Embryonic facial prominence (tissue), 1 donor: ENCODE results near the gene POLA1.

ENCODE experiments used
- DNase-seq: peaks from one replicate; pipeline ENCODE4 v3.0.0-alpha.2; 2016; ENCODE audit errors: extremely low spot score

The POLA1 gene

DNA sequence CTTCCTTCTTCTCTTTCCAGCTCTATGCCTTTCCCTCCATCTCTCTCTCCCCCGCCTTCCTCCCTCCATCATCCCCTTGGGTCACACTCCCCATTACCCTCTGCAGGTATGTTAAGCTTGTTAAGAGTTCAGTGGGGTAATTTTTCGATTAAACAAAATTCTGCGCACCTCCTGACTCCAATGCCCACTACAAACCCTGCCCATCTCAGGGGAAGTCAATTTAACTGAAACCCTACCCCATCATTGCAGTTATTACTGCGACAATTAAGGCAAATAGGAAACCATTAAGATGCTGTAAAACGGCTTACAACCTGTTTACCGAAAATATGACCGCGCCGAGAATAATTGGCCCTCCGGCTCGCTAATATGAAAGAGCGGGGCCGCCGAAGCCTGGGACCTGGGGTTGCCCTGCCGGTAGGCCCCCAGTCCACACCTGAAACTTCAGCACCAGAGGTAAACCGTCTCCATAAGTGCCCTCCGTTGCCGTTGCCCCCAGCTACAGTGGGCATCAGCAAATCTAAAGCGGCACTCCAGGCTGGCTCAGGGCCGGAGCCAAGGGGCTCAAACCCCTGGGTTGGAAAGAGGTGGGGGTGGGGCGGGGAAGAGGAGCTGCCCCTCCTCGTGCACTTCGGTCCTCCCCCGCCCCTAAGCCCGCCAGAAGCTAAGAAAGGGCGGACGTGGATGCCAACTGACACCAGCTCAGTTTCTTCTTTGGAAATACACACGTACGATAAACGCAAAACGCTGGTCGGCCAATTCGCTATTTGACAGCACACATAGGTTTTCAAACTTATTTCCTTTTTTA is 317.3 kb downstream of the POLA1 start:
- no peak for DNase-seq

DNA sequence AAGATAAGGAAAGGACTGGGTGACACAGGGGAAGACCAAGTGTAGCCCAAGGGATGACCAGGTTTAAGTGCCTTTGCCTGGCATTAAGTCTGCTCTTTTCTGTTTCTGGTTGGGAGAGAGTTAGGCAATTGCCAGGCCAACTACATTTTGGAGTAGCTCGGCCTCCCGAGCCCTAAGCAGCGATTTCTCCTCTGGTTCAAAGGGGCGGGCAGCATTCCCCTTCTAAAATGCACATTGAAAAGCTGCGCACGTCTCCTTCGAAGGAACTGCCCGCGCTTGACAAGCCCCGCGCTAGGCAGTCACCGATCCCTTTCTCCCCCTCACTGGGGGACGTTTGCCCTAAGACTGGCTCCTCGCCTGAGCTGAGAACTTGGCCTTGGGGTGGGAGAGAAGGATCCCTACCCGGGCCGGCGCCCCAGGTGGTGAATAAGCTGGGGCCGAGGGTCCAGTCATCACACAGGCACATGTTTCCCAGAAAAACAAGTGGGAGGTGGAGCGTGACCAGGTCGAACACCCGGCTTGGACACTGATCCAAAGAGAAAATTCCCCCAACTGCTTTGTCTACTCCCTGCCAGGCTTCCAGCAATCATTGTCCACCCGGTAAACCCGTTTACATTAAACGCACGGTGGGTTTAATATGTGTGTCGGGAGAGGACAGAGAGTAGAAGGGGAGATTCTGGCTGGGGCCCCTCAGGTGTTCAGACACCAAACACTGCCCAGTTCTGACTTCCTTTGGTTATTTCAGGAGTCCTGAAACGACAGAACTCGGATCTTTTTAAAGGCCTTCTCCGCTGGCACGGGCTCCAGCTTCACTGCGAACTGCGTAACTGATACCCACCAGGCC is 318.1 kb downstream of the POLA1 start:
- DNase-seq, result no peak

DNA sequence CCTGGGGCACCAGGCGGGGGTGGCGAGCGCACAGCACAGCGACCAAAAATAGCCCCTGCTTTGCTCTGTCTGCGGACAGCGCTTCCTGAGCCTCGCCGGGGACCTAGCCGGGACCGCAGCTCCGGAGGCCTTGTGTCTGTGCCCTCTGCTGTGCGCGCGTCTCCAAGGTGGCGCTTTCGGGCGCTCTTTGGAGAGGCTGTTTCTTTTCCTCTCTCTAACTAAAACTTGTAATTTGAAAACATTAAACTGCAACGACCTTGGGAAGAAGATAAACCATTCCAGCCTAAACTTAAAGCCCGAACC is 318.7 kb downstream of the POLA1 start:
- DNase-seq, result no peak

DNA sequence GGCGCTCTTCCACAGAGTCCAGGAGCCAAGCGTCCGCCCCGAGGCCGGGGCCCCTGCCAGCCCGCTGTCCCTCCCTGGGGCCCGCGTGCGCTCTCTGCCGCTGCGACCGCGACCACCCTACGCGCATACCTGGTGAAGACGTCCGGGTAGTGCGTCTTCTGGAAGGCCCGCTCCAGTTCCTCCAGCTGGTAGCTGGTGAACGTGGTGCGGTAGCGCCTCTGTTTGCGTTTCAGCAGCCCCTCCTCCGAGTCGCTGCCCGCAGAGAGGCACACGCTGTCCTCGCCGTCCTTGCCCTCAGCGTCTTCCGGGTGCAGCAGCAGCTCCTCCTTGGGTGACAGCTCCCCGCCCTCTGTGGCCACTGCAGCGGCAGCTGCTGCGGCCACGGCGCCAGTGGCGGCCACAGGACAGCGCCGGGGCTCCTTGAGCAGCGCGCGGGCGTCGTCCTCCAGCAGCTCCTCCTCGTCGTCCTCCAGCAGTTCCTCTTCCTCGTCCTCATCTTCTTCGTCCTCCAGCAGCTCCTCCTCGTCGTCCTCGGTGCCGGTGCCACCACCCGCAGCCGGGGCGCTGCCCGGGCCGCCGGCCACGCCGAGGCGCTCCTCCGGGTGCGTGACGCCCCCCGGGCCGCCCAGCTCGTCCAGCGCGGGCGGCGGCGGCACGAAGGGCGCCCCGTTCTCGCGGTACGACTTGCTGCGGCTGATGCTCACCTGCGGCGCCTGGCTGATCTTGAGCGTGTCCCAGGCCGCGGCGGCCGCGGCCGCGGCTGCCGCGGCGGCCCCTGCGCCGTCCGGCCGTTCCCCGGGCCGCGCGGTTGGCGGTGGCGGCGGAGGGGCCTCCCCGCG is 319.3 kb downstream of the POLA1 start:
- no peak for DNase-seq

DNA sequence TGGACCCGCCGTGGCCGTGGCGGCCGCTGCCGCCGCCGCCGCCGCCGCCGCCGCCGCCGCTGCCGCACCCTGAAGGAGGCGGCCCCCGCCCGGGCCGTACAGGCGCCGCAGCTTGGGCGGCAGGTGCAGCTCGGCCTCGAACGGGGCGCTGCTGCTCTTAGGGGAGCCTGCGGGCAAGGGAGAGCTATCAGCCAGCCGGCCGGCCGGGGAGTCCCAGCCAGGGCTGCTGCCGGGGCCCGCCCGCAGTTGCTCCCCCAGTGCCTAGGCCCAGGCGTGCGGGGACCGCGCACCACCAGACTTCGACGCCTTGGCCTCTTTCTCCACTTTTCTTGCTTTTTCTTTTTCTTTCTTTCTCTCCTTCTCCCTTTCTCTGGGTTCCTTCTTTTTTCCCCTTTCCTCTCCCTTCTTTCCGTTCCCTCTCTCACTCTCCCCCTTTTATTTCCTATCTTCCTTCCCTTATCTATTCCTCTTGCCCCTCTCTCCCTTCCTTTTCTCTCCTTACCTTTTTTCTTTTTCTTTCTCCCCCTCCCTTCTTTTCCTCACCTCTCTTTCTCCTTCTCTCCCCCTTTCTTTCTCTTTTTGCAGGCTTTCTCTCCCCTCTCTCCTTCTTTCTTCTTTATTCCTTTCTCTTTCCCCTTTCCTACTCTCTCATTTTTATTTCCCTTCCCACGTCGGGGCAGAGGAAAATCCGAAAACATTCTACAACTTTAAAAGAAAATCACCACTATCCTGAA is 320.1 kb downstream of the POLA1 start:
- no peak for DNase-seq

DNA sequence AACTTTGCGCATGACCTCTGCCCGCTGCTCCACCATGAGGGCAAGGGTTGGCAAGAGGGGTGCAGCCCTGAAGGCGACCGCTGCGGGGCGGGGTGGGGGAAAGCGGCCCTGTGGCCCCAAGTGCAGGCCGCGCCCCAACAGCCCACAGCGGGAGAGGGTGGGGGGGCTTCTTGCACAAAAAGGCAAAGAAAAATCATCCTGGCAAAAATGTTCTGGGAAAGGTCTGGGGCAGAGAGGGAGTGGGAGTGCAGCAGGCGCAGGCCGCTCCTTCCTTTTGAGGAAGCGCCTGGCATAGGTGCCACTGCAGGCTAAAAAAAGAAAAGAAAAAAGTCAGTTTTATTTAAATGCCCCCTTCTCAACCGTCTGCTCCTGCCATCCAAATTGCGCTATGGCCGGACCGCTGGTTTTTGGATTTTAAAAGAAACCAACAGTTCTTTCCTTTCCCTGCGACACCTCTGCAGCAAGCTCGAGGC is 320.7 kb downstream of the POLA1 start:
- DNase-seq, result no peak

DNA sequence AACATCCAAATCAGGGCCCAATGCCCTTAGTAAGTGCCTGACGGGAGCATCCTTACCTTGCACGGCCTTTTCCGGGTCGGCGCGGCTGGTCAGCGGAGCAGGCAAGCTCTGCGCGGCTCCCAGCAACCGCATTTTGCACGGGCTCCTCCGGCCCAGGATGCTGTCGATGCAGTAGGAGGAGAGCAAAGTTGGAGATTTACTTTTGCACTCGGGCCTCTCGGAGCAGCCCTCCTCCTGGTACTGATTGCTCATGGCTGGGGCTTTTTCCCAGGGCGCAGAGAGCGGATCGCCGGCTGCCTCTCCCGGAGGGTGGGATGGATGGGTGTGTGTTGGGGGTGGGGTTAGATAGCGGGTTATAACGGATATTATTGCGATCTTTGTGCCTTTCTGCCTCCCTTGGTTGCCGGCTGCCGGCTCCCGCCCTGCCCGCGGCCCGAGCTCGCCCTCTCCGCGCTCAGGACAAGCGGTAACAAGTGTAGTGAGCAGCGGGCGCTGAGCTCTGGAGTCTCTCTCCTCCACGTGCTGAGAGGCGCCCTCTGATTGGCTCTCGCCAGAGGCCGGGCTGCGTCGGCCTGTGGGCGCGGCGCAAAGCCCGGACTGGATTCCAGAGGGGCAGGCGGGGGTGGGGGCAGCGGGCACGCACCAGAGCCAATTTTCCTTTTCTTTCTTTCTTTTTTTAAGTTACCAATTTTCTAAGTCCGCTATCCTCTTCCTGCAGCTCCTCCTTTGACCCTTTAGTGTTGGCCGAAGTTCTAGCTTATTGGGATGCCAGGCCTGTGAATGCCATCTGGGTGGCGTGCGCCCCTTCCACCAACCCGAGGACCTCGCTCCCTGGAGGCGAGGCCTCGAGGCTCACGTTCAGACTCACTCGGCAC is 322.0 kb downstream of the POLA1 start, which contains the start of gene ARX:
Gene ARX (minus strand): TSS at position 480 of the 875 bp plus-strand sequence. CDS start 228 bp downstream, at position 252.
- DNase-seq, result no peak

DNA sequence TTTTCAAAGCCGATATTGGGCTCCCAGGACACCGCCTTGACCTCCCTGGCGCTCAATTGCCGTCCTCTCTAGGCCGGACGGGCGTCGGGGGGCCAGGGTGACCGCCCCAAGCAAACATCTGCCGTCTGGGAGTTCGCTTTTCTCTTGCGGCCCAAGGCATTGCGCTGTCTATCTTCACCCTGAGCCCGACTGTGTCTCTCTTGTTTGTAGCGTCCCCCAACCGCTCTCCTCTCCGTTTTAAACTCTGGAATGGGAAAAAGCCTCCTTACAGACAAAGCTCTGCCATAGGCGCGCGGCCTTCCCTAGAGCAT is 322.6 kb downstream of the POLA1 start:
- DNase-seq, result no peak

DNA sequence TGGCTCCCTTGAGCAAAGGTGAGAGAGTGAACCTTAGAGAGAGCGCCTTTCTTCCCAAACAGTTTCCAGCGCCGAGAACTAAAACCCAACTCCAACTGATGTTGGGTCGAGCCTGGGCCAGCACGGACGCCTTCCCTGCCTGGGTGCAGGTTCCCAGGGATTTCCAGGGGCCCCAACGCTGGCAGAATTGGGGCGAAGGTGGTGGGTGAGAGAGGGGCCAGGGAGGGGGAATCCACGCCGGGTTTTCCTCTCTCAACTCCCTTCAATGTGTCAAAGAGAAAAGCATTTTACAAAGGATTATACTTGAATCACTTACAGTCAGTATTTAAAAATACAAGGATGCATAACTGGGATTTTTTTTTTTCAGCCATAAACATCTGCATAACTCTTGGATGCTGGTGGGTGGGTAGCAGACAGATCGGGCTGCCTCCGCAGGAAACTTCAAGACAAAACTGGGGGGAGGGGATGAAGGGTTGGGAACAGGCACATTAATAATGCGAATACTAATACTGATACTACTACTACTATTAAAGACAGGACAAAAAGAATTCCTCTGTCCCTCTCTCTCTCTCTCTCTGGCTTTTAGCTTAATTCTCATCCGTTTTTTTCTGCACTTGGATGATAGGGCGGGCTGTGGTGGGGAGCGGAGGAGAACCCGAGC is 323.4 kb downstream of the POLA1 start:
- DNase-seq, result no peak

DNA sequence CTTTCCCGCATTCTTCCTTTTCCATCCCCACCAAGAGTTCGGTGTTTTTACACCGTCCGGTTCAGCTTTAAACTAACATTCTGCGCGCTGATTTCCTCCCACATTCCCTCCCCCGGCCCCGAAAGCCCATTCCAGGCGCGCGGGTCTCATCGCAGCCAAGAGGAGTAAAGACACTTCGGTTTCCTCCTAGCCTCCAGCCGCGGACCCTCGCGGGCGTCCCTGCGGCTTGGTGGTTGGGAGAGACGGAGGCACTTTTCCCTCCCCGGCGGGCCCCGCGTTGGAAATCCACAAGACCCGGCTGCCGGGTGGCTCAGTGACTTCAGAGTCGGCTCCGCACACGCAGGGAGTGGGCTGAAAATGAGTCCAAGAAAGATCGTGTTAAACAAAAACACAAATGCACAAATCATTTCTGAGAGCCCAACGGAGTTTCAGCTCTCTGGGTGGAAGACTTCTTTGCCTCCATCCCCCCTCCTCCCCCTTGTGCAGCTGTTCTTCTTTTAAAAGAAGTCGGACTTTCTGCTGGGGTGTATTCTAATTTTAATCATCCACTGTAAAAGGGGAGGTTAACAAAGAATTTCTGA is 324.0 kb downstream of the POLA1 start:
- DNase-seq, result no peak

DNA sequence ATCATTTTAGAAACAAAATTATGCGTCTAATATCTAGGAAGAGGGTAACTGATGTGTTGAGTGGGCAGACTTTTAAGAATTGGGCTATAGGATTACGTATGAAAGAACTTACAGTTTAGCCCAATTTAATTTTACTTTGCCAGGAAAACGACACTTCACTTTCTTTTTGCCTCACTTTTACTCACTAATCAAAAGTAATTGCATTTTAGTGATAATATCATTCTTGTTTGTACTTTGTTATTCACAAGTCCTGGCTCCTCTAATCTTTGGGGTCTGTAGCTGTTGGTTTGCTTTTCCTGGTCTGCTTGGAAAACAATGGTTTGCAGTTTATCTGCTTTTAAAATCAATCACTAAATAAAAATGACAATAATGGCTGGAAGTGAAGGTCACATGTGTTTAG is 325.0 kb downstream of the POLA1 start:
- no peak for DNase-seq

DNA sequence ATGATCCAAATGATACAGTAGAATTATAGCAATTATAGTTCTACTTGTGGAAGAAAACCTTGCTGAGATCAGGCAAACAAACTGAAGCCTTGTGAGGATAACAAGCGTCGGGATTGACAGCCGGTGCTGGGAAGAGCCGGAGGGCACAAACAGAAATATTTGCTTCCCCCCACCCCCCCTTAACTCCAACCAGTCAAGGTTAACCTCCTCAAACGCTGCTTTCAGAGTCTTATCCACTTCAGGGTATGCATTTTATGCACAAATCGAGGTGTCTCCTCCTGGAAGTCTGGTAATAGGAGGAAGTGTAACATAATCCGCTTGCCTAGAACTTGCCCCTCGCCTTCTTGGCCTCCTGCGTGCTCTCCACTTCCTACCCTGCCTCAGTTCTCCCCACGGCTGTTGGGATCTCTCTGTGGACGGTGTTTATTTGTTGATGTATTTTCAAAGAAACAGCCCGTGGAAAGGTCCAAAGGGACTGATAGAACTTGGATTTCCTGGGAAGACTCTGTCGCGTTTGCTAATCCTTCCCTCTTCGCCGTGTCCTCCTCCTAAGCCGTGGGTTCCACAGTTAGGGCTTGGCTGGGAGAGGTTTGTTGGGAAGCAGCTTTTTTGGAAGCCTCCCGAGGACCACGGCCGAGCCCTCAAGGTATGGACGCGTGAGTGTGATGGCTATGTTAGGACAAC is 326.1 kb downstream of the POLA1 start:
- no peak for DNase-seq

DNA sequence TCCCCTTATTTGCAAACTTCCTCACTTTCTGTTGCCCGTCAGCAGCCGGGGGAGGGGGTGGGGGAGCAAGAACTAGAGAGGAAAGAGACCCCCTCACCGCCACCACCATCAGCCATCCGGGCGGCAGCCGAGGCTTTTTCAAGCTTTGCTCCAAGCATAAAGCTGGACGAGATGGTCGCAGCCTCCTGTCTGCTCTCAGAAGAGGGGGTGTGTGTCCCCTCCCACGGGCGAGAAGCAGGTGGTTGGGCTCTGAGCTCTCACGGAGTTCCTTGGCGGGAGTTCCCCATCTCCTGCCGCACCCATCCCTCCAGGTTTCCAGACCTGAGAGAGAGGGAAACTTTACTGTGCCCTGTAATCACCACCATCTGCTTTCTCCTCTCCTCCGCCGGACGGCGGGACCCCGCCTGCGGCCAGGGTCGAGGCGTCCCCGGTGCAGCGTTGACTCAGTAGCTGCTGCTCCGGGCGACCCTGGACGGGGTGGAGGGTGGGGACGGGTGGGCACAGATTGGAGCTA is 326.7 kb downstream of the POLA1 start:
- no peak for DNase-seq

DNA sequence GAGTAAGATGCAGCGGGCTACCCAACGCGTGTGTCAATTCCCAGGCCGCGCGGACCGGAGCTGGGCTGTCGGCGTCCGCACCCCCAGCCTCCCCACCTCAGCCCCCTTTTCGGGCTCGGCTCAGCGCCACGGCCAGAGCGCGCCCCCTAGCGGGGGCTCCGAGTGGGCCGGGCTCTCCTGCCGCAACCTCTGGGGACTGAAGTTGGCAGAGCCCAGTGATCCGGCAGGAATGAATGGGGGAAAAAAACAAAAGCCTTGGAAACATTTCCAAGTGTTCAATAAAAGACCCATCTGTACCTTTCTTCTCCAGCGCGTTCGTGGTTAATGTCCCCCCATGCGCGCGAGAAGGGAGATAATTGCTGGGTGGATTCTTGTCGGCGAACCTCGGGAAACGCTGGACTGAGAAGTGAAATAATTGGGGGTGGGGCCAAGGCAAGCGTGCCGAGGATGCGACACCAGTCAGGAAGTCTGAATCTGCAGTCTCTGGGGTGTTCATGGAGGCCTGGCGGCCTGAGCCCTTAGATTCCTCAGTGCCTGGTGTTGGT is 327.3 kb downstream of the POLA1 start:
- no peak for DNase-seq

DNA sequence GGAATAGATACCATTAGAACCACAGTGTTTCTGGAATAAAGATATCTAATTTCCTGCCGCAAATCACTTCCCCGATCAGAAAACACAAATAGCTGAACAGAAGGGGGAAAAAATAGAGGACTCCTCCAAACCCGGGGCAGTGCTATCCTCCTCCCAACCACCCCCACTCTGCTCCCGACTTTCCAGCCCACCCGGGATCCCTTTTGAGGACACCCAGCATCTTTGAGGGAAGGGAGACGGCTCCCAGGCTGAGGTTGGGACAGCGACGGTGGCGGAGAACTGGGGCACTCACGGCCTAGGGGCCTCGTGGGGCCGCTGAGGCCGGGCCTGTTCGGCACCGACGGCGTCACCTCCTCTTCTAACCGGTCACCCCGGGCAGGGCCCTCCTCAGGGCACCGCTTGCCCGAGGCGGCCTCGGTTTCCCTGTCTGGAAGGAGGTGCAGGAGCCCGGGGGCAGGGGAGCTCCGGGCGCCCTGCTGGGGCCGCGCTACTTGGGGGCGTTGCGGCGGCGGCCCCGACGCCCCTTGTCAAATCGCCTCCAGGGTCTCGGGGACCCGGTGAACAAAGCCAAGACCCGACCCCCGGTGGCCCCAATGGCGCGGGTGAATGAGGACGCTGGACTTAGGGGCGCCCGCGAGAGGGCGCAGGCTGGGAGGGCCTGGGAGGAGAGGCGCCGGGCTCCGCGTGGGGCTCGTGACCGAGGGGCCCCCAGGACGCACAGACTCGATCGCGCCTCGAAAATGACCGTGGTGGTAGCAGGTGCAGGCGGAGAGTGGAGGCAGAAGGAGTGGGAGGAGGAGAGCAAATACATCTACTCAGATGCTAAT is 329.0 kb downstream of the POLA1 start:
- DNase-seq, result no peak

DNA sequence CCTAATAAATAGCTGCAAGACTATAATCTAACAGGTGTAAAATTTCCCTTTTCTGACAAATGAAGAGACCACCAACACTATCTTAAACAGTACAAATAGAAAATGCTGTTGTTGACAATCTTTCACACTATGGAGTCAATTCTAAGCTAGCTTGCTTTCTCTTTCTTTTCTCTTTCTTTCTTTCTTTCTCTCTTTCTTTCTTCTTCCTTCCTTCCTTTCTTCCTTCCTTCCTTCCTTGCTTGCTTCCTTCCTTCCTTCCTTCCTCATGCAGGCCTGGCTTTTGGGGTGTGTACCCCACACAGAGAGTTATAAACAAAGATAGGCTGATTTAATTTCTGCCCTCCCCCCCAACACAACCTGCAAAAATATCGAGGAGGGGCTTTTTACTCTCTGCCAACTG is 330.2 kb downstream of the POLA1 start:
- no peak for DNase-seq

DNA sequence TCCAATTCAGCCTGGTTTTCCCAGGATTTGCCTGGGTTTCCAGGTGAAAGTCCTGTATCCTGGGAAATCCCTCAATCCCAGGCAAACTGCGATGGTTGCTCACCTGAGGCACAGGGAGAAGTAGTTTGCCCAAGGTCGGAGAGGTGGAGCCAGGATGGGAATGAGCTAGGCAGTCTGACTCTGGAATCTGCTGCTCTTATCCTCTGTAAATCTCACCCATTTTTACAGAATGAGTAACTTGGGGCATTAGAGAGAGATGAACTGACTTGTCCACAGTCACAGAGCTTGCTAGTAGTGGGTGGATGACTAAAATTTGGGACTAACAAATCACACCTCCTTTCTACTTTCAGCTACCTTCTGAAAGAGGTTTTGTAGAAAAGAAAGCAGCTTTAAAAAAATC is 331.9 kb downstream of the POLA1 start:
- no peak for DNase-seq

DNA sequence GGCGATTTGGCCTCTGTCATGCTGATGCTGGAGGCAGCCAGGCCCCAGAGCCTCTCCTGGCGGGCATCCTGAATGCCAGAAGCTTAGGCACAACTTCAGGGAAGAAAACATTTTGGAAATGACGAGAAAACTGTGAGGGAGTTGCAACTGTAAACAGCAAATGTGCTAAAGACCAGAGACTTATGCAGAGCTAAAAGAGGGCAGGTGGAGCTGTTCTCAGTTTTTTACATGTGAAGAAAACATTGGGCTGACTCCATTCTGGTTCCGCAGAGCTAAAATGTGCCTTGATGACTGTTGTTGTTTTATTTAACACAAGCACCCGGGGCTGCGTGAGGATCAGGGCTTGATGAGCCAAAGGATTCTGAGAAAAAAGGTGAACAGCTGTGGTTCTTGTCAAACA is 332.9 kb downstream of the POLA1 start:
- no peak for DNase-seq
